HCT116 (cell line): ENCODE data around the gene CTNND2.

ENCODE experiments used
- POLR2A ChIP-seq: IDR thresholded peaks from 2 replicates; pipeline ENCODE4 v1.7.0; 2011; ENCODE audit warnings: borderline replicate concordance; ENCODE audit not compliant: insufficient read depth, insufficient read length; ENCODE audit errors: extremely low read depth
- TF ChIP-seq, protein P1 (sequence below), 3 experiments: fragments of 200-600 bp in 1 of 3; sonication (generic) in 1 of 3; IDR thresholded peaks in 2 of 3; conservative IDR thresholded peaks in 1 of 3; 2 replicates each; pipeline ENCODE4 v1.5.1; 2012 to 2017; ENCODE audit warnings: low read depth in 2 of 3, low read length in 2 of 3, antibody characterized with exemption in 1 of 3, borderline replicate concordance in 1 of 3, control low read depth in 1 of 3, mild to moderate bottlenecking in 1 of 3, mixed read lengths in 1 of 3, mixed run types in 1 of 3, moderate library complexity in 1 of 3; ENCODE audit not compliant: insufficient read depth in 1 of 3

DNA sequence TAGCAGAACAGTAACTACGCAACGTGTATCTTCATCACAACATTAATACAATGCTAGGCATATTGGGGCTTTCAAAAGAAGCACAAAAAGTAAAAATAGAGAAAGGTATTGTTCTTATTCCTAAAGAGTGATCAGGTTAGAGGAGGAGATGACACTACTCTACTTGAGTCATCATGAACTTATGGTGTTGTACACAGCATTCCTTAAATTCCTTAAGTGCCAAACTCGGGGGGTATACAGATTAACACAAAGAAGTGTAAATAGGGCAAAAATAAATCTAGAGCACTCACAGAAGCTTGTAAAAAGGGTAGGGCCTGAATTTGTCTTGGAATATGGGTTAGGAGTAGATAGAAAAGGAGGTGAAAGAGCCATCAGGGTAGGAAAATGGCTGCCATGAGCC lies 835.2 kb downstream of the CTNND2 start:
- TF ChIP-seq POLR2A, result no peak
- TF ChIP-seq, protein P1, sequence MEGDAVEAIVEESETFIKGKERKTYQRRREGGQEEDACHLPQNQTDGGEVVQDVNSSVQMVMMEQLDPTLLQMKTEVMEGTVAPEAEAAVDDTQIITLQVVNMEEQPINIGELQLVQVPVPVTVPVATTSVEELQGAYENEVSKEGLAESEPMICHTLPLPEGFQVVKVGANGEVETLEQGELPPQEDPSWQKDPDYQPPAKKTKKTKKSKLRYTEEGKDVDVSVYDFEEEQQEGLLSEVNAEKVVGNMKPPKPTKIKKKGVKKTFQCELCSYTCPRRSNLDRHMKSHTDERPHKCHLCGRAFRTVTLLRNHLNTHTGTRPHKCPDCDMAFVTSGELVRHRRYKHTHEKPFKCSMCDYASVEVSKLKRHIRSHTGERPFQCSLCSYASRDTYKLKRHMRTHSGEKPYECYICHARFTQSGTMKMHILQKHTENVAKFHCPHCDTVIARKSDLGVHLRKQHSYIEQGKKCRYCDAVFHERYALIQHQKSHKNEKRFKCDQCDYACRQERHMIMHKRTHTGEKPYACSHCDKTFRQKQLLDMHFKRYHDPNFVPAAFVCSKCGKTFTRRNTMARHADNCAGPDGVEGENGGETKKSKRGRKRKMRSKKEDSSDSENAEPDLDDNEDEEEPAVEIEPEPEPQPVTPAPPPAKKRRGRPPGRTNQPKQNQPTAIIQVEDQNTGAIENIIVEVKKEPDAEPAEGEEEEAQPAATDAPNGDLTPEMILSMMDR (IDR thresholded peaks at IDR 0.05 in 2 of 3, conservative IDR thresholded peaks at IDR 0.05 in 1 of 3; ENCODE audit: borderline replicate concordance in 1 of 3, insufficient read depth in 1 of 3, low read depth in 2 of 3, low read length in 2 of 3), result no peak
